22Rv1 (cell line): Measurements from ENCODE around the gene HSPB7.
A peak's percentile ranks its signal among the peaks of the same experiment; 100 is the strongest.

Experiments used
- H3K27ac ChIP-seq: fragments of 450-650 bp; 2 replicates; pipeline ENCODE4 v1.5.1; 2017
- CTCF ChIP-seq: fragments of 450-650 bp; IDR thresholded peaks from 2 replicates; pipeline ENCODE4 v1.5.1; 2017; ENCODE audit warnings: mild to moderate bottlenecking
- ZFX ChIP-seq: fragments of 450-650 bp; IDR thresholded peaks from 2 replicates; pipeline ENCODE4 v1.6.1; 2017; ENCODE audit warnings: antibody characterized with exemption, borderline replicate concordance

The HSPB7 gene

GRCh38 chr1:15994590-15995351, 23.1 kb downstream of the HSPB7 start:
- H3K27ac ChIP-seq = no peak overlapping the region
- TF ChIP-seq ZFX = no peak
- peak; percentile 82 for TF ChIP-seq CTCF

- TF ChIP-seq CTCF = no peak
- no peak for TF ChIP-seq ZFX
- H3K27ac ChIP-seq = no peak overlapping the region
Observed at GRCh38 chr1:15994081-15994480, 23.8 kb downstream of the HSPB7 start.

GRCh38 chr1:15993666-15994065, 24.2 kb downstream of the HSPB7 start:
- TF ChIP-seq CTCF (no peak), ZFX (no peak)

GRCh38 chr1:15992582-15993500, 25.0 kb downstream of the HSPB7 start:
- no peak overlapping the region for H3K27ac ChIP-seq
- TF ChIP-seq CTCF (no peak), ZFX (no peak)

More at GRCh38 chr1:15993666-15994065, 24.2 kb downstream of the HSPB7 start:
- H3K27ac ChIP-seq = no peak overlapping the region

GRCh38 chr1:15992187-15992553, 25.7 kb downstream of the HSPB7 start:
- H3K27ac ChIP-seq = no peak overlapping the region
- TF ChIP-seq CTCF (no peak), ZFX (no peak)

GRCh38 chr1:15991427-15992186, 26.2 kb downstream of the HSPB7 start:
- no peak for TF ChIP-seq ZFX
- TF ChIP-seq CTCF = no peak
- H3K27ac ChIP-seq = no peak overlapping the region
